Tibial nerve (tissue), 4 donors: ENCODE results near the gene TEX35. TPM values are rescaled to one million over a fixed set of nuclear protein-coding genes. Genes with fewer than 3 reads are reported as not detected.

Experiments
- DNase-seq, 2 donors: peaks; one replicate each; pipeline ENCODE4 v3.0.0-alpha.2; 2019; ENCODE audit warnings: low spot score in 2 of 2
- H3K27ac ChIP-seq, 4 donors: fragments of 200-600 bp; sonication (generic) in 3 of 4; one replicate each; pipeline ENCODE4 v1.5.1; 2017 to 2019; ENCODE audit warnings: mild to moderate bottlenecking in 1 of 4
- H3K27me3 ChIP-seq, 2 donors: fragments of 200-600 bp; sonication (generic) in 1 of 2; one replicate each; pipeline versions ENCODE4 v1.5.1 to v1.6.0; 2017 to 2019
- H3K36me3 ChIP-seq, 3 donors: fragments of 200-600 bp; sonication (generic); one replicate each; pipeline ENCODE4 v1.5.1; 2018 to 2019
- H3K4me1 ChIP-seq, 4 donors: fragments of 200-600 bp; sonication (generic) in 3 of 4; one replicate each; pipeline ENCODE4 v1.5.1; 2017 to 2019
- H3K4me3 ChIP-seq, 4 donors: fragments of 200-600 bp; sonication (generic) in 3 of 4; one replicate each; pipeline ENCODE4 v1.5.1; 2017 to 2019; ENCODE audit warnings: mild to moderate bottlenecking in 1 of 4, moderate library complexity in 1 of 4
- H3K9me3 ChIP-seq, 4 donors: fragments of 200-600 bp; sonication (generic) in 3 of 4; one replicate each; pipeline ENCODE4 v1.5.1; 2017 to 2019
- CTCF ChIP-seq, 5 experiments: fragments of 200-600 bp in 3 of 5; fragments of 450-650 bp in 2 of 5; sonication (generic) in 3 of 5; IDR thresholded peaks; one replicate each; pipeline ENCODE4 v1.5.1; 2016 to 2019; ENCODE audit warnings: antibody characterized with exemption in 5 of 5, mild to moderate bottlenecking in 3 of 5, moderate library complexity in 2 of 5
- EP300 ChIP-seq, 2 donors: sonication (generic); formaldehyde crosslinking; IDR thresholded peaks; one replicate each; pipeline ENCODE4 v1.6.1; 2017; ENCODE audit warnings: antibody characterized with exemption in 2 of 2, mild to moderate bottlenecking in 1 of 2
- POLR2A ChIP-seq, 2 donors: fragments of 450-650 bp; IDR thresholded peaks; one replicate each; pipeline ENCODE4 v1.6.1; 2017; ENCODE audit warnings: antibody characterized with exemption in 2 of 2, mild to moderate bottlenecking in 2 of 2, moderate library complexity in 2 of 2
- WGBS, 2 donors: methylation state at CpG; one replicate each; pipeline ENCODE4 v1.1.5; 2018; 5-methylcytosine and 5-hydroxymethylcytosine counted together
- total RNA-seq, 4 donors: library from RNA; depleted of rRNA; stranded (reverse); fragments of >200 nt; gene quantifications; one replicate each; pipeline ENCODE4 v1.1.0, GENCODE V29; 2016

TEX35 gene
- total RNA-seq, 4 donors from 2014 or later, result 4.2 TPM; not detected in 3

GRCh38 chr1:178534137-178534868 is 21.4 kb downstream of the TEX35 start:
- Histone ChIP-seq H3K4me1 (peaks cover 0 to 7% (median 2%) of the 10 kb centered on the region in 4 donors), H3K9me3 (no peaks in the 10 kb centered on the region), H3K27ac (no peak overlapping the region), H3K4me3 (no peak overlapping the region), H3K27me3 (no peaks in the 10 kb centered on the region), H3K36me3 (no peaks in the 10 kb centered on the region)
- 93 to 96% methylated on average over 9 of the region's 9 CpGs for WGBS, 2 donors
- DNase-seq, result no peak
- TF ChIP-seq CTCF (IDR thresholded peaks at IDR 0.05) (no peak), EP300 (IDR thresholded peaks at IDR 0.05) (no peak), POLR2A (IDR thresholded peaks at IDR 0.05) (no peak)

GRCh38 chr1:178536329-178536728 is 23.4 kb downstream of the TEX35 start:
- no peaks in the 10 kb centered on the region for H3K27me3 ChIP-seq
- no peak overlapping the region for H3K4me3 ChIP-seq
- no peak overlapping the region for H3K27ac ChIP-seq
- DNase-seq, result no peak
- H3K4me1 ChIP-seq, result peaks cover 0 to 7% (median 2%) of the 10 kb centered on the region in 4 donors
- WGBS, 2 donors, result 93 to 95% methylated on average over 5 of the region's 5 CpGs
- H3K9me3 ChIP-seq, result no peaks in the 10 kb centered on the region
- H3K36me3 ChIP-seq, result no peaks in the 10 kb centered on the region
- TF ChIP-seq EP300 (IDR thresholded peaks at IDR 0.05) (no peak), CTCF (IDR thresholded peaks at IDR 0.05) (no peak), POLR2A (IDR thresholded peaks at IDR 0.05) (no peak)

GRCh38 chr1:178536844-178537371 is 24.0 kb downstream of the TEX35 start:
- H3K27ac ChIP-seq, result peak overlapping the region in 1 of 4 donors; percentile 52
- no peak for DNase-seq
- H3K9me3 ChIP-seq, result no peaks in the 10 kb centered on the region
- TF ChIP-seq EP300 (IDR thresholded peaks at IDR 0.05) (no peak), CTCF (IDR thresholded peaks at IDR 0.05) (no peak), POLR2A (IDR thresholded peaks at IDR 0.05) (no peak)
- peaks cover 0 to 11% (median 4%) of the 10 kb centered on the region in 4 donors for H3K4me1 ChIP-seq
- H3K36me3 ChIP-seq, result no peaks in the 10 kb centered on the region
- no peaks in the 10 kb centered on the region for H3K27me3 ChIP-seq
- 58 to 64% methylated on average over 7 of the region's 7 CpGs for WGBS, 2 donors
- H3K4me3 ChIP-seq, result no peak overlapping the region

GRCh38 chr1:178537382-178538090 is 24.6 kb downstream of the TEX35 start:
- WGBS, 2 donors, result 79 to 83% methylated on average over 20 of the region's 20 CpGs
- no peaks in the 10 kb centered on the region for H3K9me3 ChIP-seq
- H3K27ac ChIP-seq, result peak overlapping the region in 1 of 4 donors; percentile 52

More at GRCh38 chr1:178537382-178538090, 24.6 kb downstream of the TEX35 start:
- TF ChIP-seq POLR2A (IDR thresholded peaks at IDR 0.05) (no peak), EP300 (IDR thresholded peaks at IDR 0.05) (no peak), CTCF (IDR thresholded peaks at IDR 0.05) (no peak)
- Histone ChIP-seq H3K4me3 (no peak overlapping the region), H3K4me1 (peaks cover 0 to 7% (median 3%) of the 10 kb centered on the region in 4 donors), H3K36me3 (no peaks in the 10 kb centered on the region), H3K27me3 (no peaks in the 10 kb centered on the region)
- DNase-seq, result no peak
